ENCODE measurements around the gene GRIFIN.

GRIFIN gene

DNA sequence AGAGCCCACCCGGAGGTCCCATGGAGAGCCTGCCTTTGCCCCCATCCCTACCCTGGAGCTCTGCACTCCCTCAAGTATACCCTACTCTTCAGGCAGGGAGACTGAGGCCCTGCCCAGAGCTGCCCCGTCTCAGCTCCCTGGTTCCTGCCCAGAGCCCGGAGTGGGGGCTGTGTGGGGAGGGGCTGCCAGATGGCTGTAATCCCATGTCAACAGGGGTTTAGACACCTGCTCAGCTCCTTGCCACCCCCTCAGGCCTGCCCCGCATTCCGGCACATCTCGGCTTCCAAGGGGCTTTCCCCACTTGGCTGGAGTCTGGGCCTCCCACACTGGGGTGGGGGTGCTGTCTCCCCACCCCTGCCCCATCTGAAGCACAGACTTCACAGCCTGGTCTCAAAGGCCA lies 22.5 kb upstream of the GRIFIN start:
- H3K9me3 ChIP-seq: no peaks in the 10 kb centered on the region
- in situ Hi-C loops (cut with MboI; ENCODE audit: low sequenced_read_pairs): no loop called here
- no peaks in the 10 kb centered on the region for H3K4me1 ChIP-seq
- no peak overlapping the region for H3K4me3 ChIP-seq
- H3K27me3 ChIP-seq (ENCODE audit: low read depth): no peaks in the 10 kb centered on the region
- no peak for DNase-seq (ENCODE audit: low spot score in 2 of 2)
- no peaks in the 10 kb centered on the region for H3K36me3 ChIP-seq (replicated peaks)

DNA sequence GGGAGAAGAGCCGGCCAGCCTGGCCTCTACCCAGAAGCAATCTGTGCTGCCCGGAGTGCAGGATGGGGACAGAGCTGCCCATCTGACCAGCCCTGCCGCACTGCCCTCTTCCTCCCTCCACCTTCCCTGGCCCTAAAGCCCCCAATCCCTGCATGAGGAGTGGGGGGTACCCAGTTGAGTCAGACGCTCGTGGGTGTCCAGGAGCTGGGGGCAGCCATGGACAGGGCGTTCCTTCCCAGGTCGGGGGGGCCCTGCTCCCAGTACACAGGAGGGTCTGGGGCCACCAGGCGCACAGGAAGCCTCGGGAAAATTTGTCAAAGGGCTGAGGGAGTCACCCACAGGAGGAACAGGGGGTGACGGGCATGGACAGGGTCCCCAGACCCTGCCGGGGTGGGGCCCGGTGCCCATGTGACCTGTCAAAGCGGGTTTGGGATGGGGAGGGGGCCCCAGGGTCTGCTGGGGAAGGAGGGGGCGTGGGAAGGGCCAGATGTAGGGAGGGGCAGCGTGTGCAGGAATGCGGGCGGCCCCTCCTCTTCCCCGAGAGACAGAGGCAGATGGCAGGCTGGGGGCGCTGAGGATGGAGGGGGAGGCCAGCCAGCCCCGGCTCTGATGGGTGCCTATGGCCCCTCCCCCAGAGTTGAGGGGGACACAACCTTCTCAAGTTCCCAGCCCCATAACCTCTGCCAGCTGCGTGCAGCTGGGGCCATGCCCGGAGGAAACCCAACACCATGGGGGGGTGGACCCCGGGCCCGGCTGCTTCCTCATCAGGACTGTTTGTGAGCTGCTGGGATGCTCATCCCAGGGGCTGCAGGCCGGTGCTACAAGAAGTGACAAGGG lies 21.5 kb upstream of the GRIFIN start:
- H3K4me3 ChIP-seq: no peak overlapping the region
- H3K4me1 ChIP-seq: no peaks in the 10 kb centered on the region
- in situ Hi-C loops (cut with MboI; ENCODE audit: low sequenced_read_pairs): no loop called here
- no peaks in the 10 kb centered on the region for H3K9me3 ChIP-seq
- H3K27me3 ChIP-seq (ENCODE audit: low read depth): no peaks in the 10 kb centered on the region
- no peaks in the 10 kb centered on the region for H3K36me3 ChIP-seq (replicated peaks)
- no peak for DNase-seq (ENCODE audit: low spot score in 2 of 2)

DNA sequence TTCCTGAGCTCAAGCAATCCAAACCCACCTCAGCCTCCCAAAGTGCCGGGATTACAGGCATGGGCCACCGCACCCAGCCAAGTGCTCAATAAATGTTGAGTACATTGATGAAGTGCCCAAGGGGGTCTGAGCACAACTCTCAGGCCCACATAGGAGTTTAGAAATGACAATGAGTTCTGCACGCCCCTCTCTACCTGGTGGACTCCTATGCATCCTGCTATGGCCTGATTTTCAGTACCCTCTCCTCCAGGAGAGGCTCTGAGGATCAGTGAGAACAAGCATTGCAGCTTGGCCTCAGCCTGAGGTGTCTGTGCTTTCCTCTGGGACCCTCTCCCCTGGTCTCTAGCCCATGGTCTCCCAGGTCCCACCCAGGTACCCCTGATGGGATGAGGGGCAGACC lies 20.9 kb upstream of the GRIFIN start:
- no peak for DNase-seq (ENCODE audit: low spot score in 2 of 2)
- Histone ChIP-seq H3K4me3 (no peak overlapping the region), H3K4me1 (no peaks in the 10 kb centered on the region), H3K9me3 (no peaks in the 10 kb centered on the region), H3K36me3 (replicated peaks) (no peaks in the 10 kb centered on the region), H3K27me3 (ENCODE audit: low read depth) (no peaks in the 10 kb centered on the region)
- in situ Hi-C loops (cut with MboI; ENCODE audit: low sequenced_read_pairs): no loop called here

DNA sequence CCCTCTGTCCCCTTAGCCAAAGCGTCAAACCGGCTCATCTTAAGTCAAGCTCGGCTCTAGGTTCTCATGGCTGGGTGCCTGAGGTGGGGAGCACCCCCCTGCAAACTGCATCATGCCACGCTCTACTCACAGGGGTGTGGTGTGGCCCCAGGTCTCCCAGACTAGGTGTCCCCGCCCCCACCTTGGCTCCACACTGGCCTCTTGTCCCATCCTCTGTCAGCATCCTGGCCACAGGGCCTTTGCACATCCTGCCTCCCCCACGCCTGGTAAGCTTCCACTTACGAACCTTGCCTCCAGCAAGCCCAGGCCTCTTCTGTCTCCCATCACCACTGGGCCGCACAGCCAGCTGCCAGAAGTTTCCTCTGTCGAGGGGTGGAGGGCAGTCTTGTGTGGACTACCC lies 20.2 kb upstream of the GRIFIN start:
- no peaks in the 10 kb centered on the region for H3K27me3 ChIP-seq (ENCODE audit: low read depth)
- in situ Hi-C loops (cut with MboI; ENCODE audit: low sequenced_read_pairs): no loop called here
- no peak for DNase-seq (ENCODE audit: low spot score in 2 of 2)
- no peaks in the 10 kb centered on the region for H3K36me3 ChIP-seq (replicated peaks)
- H3K4me1 ChIP-seq: no peaks in the 10 kb centered on the region
- no peaks in the 10 kb centered on the region for H3K9me3 ChIP-seq
- no peak overlapping the region for H3K4me3 ChIP-seq

DNA sequence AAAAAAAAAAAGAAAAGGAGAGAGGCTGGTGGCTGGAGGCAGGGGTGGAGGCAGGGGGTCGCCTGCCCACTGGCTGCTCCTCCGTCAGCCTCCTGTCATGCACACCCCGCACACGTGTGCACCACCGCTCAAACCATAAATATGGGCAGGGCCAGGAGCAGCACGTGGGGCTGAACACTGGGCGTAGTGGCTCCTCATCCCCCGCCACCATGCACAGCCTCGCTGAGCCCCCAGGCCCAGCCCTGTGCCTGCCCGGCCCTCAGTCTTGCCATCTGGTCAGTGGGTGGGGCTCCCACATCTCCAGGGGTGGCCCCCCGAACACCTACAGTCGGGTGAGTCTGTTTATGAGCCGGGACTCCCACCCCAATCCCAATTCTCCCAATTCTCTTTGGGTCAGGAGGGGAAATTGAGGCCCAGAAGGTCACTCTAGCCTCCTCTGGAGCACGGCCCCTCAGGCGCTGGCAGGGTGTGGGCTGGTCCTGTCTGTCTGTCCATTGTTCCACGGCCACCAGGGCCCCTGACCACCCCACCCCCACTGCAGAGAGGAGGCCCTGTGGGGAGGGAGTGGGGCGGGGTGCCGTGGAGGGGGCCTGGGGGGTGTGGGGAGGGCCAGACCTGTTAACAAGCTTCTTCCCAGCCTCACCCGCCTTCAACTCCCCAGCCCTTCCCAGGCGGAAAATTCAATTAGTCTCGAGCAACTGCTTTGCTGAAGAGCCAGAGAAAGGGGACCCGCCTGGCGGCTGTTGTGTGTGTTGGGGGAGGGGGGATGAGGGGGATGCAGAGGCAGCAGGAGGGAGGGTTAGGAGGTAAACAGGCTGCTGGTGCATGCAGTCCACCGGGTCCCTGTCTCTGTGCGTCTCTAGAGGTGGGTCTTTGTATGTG lies 19.5 kb upstream of the GRIFIN start:
- peak; percentile 11 to 45 for DNase-seq (ENCODE audit: low spot score in 2 of 2)
- H3K27me3 ChIP-seq (ENCODE audit: low read depth): no peaks in the 10 kb centered on the region
- no peaks in the 10 kb centered on the region for H3K9me3 ChIP-seq
- no peak overlapping the region for H3K4me3 ChIP-seq
- H3K36me3 ChIP-seq (replicated peaks): no peaks in the 10 kb centered on the region
- in situ Hi-C loops (cut with MboI; ENCODE audit: low sequenced_read_pairs): no loop called here
- no peaks in the 10 kb centered on the region for H3K4me1 ChIP-seq

DNA sequence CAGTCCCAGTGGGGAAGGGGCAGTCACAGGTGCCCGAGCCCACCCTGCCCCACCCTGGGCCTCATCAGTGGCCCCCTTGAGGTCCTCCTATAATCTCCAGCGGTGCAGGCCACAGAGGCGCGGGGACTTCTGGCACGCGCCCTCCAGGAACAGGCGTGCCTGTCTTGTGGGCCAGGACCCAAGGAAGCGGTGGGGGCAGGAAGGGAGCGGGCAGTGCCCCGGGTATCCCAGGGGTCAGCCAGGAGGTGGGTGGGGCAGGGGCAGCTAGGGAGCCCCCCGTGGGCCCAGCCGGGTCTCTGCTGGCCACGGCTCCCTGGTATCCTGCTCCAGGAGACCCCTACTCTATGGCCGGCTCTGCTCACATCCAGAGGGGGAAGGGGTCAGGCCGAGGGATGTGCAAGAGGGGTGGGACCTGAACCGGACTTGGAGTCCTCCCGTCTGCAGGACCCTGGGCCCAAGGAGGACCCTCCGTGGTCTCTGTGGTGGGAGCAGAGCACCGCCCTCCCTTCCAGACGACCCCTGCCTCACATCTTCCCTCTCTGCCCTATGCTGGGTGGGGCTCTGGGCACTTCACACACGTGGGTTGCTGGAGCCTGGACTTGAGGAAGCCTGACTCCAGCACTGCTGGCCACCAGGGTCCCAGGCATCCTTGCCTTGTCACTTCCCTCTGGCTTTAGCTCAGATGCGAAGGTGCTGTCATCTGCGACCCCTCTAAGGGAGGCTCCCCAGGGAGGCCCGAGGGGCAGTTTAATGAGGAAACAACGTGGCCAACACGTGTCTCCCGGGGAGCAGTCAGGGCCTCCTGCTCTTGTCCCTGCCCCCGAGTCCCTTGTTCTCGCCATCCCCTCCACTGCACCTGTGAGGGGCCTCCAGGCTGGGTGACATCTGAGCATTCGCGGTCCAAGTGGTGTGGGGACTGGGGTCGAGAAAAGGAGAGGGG lies 18.3 kb upstream of the GRIFIN start:
- in situ Hi-C loops (cut with MboI; ENCODE audit: low sequenced_read_pairs): no loop called here
- no peak for DNase-seq (ENCODE audit: low spot score in 2 of 2)
- H3K27me3 ChIP-seq (ENCODE audit: low read depth): no peaks in the 10 kb centered on the region

DNA sequence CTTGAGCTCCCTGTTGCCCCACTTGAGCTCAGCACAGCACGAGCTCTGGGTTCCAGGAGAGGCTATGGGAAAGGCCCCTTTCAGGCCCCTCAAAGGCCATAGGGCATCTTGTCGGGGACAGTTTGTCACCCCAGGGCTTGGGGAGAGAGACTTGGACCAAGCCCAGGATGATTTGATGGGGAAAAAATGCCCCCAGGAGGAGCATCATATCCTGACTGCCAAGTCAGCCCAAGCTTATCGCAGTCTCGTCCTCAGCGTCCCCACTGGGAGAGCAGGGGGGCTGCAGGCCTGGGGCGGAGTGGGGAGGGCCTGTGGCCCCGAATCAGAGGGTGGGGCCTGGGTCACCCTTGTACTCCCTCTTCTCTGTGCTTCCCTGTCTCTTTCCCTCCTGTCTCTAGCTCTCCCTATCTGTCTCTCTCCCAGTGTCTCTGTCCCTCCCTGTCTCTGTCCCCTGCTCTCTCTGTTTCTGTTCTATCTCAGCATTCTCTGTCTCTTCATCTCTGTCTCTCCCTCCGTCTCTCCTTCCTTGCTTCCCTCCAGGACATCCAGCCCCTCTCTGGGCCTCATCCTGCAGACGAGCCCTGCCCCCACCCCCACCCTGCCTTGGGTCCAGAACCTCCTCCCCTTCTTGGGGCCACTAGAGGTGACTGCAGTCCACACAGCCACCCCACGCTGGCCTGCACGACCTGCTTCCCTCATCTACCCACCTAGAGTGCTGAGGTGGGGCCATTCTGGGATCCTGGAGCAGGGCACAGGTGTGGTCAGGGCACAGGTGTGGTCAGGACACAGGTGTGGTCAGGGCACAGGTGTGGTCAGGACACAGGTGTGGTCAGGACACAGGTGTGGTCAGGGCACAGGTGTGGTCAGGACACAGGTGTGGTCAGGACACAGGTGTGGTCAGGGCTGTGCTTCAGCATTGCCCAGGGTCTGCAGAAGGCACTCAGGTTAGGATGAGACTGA lies 17.3 kb upstream of the GRIFIN start:
- H3K4me3 ChIP-seq: no peak overlapping the region
- DNase-seq (ENCODE audit: low spot score in 2 of 2): no peak
- no peaks in the 10 kb centered on the region for H3K27me3 ChIP-seq (ENCODE audit: low read depth)
- no peaks in the 10 kb centered on the region for H3K9me3 ChIP-seq
- H3K4me1 ChIP-seq: no peaks in the 10 kb centered on the region
- H3K36me3 ChIP-seq (replicated peaks): no peaks in the 10 kb centered on the region
- in situ Hi-C loops (cut with MboI; ENCODE audit: low sequenced_read_pairs): no loop called here

More for the DNA sequence above, 18.3 kb upstream of the GRIFIN start:
- H3K4me3 ChIP-seq: no peak overlapping the region
- no peaks in the 10 kb centered on the region for H3K4me1 ChIP-seq
- no peaks in the 10 kb centered on the region for H3K9me3 ChIP-seq
- no peaks in the 10 kb centered on the region for H3K36me3 ChIP-seq (replicated peaks)

DNA sequence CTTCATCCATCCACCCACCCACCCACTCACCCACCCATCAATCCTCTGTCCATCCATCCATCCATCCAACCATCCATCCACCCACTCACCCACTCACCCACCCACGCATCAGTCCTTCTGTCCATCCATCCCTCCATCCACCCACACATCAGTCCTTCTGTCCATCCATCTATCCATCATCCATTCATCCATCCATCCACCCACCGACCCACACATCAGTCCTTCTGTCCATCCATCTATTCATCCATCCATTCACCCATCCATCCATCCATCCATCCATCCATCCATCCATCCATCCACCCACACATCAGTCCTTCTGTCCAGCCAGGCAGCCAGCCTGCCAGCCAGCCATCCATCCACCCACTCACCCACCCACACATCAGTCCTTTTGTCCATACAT lies 15.8 kb upstream of the GRIFIN start:
- no peak overlapping the region for H3K4me3 ChIP-seq
- no peaks in the 10 kb centered on the region for H3K4me1 ChIP-seq
- no peaks in the 10 kb centered on the region for H3K27me3 ChIP-seq (ENCODE audit: low read depth)
- no peaks in the 10 kb centered on the region for H3K36me3 ChIP-seq (replicated peaks)
- H3K9me3 ChIP-seq: no peaks in the 10 kb centered on the region
- no peak for DNase-seq (ENCODE audit: low spot score in 2 of 2)
- in situ Hi-C loops (cut with MboI; ENCODE audit: low sequenced_read_pairs): no loop called here

DNA sequence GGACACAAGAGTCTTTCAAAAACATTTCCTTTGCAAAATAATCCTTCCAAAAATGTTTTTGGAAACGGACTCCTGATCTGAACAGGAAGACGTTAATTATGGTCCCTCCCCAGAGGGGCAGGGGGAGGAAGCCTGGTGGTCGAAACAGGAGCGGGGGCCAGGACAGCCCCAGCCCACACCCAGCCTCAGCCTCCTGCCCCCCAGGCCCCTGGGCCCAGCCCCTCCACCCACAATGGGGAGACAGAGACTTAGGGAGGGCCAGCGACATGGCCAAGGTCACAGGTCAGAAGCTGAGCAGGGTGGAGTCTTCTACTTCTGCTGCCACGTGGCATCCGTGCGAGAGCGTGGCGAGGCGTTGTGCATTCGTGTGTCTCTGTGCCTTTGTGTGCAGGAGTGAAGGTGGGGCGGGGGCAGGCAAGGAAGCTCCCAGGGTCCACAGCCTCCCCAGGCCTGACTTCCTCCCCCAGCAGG lies 14.0 kb upstream of the GRIFIN start:
- no peaks in the 10 kb centered on the region for H3K9me3 ChIP-seq
- H3K4me1 ChIP-seq: no peaks in the 10 kb centered on the region
- H3K36me3 ChIP-seq (replicated peaks): no peaks in the 10 kb centered on the region
- H3K4me3 ChIP-seq: no peak overlapping the region
- in situ Hi-C loops (cut with MboI; ENCODE audit: low sequenced_read_pairs): no loop called here
- H3K27me3 ChIP-seq (ENCODE audit: low read depth): no peaks in the 10 kb centered on the region
- no peak for DNase-seq (ENCODE audit: low spot score in 2 of 2)

DNA sequence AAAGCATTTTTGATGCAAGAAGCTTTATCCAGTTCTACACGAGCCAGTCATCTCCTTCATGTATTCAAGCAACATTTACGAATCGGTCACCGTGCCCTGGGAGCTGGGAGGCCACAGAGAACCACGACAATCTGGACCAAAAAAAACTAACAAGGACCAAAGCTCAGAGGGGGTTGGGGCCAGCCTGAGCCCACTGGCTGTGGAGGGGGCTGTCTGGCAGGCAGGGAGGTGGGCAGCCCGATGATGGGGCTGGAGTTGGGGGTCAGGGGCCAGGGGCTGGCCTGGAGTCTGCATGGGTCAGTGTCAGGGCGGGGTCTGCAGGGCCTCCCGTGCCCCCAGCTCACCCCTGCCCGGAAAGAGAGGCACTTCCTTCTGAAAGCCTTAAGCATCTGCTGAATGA lies 12.5 kb upstream of the GRIFIN start:
- H3K9me3 ChIP-seq: no peaks in the 10 kb centered on the region
- no peak for DNase-seq (ENCODE audit: low spot score in 2 of 2)
- no peaks in the 10 kb centered on the region for H3K4me1 ChIP-seq
- H3K27me3 ChIP-seq (ENCODE audit: low read depth): no peaks in the 10 kb centered on the region
- no peaks in the 10 kb centered on the region for H3K36me3 ChIP-seq (replicated peaks)
- in situ Hi-C loops (cut with MboI; ENCODE audit: low sequenced_read_pairs): no loop called here
- H3K4me3 ChIP-seq: no peak overlapping the region

DNA sequence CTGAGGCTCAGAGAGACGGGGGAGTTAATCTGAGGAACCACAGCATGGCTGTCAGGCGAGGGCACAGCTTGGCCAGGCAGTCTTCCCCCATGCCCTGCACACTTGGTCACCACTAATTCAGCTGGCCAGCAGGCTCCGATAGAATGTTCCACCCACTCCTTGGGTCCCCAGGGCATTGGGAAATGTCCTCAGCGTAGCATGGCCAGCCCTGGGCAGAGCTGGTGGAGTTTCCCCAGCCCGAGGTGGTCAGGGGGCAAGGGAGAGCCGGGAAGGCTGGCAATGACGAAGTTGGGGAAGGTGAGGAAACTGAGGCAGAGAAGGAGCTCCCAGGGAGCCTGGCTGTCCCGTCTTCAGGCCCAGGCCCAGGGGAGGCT lies 12.1 kb upstream of the GRIFIN start:
- Histone ChIP-seq H3K36me3 (replicated peaks) (no peaks in the 10 kb centered on the region), H3K27me3 (ENCODE audit: low read depth) (no peaks in the 10 kb centered on the region), H3K4me1 (no peaks in the 10 kb centered on the region), H3K9me3 (no peaks in the 10 kb centered on the region), H3K4me3 (no peak overlapping the region)
- no peak for DNase-seq (ENCODE audit: low spot score in 2 of 2)
- in situ Hi-C loops (cut with MboI; ENCODE audit: low sequenced_read_pairs): no loop called here

DNA sequence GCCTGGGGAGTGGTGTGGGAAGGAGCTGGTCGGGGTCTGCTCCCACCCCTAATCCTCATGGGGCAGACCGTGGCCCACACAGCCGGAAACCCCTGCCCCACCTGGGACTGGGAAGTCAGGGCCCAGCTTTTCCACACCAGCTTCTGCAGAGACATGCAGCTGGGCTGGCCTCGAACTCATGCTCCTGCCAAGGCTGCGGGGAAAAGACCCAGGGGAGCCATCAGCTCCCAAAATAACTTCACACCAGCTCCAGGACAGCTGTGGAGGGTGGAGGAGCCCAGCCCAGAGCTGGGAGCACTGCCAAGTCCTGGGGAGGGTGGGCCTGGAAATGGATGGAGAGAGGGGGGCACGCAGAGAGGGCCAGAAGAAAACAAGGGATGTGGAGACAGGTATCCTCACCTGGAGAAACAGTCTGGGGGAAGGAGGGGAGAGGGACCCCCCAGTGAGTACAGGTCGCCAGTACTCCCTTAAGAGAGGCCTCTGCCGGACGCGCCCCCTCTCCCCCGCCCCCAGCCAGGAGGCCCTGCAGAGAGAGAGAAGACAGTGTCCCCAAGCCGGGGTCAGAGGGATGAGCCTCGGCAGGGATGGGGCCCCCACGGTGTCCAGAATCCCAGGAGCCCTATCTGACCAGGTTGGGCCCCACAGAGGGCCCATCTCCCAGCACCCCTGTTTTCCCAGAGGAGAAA lies 11.5 kb upstream of the GRIFIN start:
- Histone ChIP-seq H3K9me3 (no peaks in the 10 kb centered on the region), H3K36me3 (replicated peaks) (no peaks in the 10 kb centered on the region), H3K4me3 (no peak overlapping the region), H3K27me3 (ENCODE audit: low read depth) (no peaks in the 10 kb centered on the region), H3K4me1 (no peaks in the 10 kb centered on the region)
- in situ Hi-C loops (cut with MboI; ENCODE audit: low sequenced_read_pairs): no loop called here
- no peak for DNase-seq (ENCODE audit: low spot score in 2 of 2)
